ENCODE data around the gene IREB2.

IREB2 gene

DNA sequence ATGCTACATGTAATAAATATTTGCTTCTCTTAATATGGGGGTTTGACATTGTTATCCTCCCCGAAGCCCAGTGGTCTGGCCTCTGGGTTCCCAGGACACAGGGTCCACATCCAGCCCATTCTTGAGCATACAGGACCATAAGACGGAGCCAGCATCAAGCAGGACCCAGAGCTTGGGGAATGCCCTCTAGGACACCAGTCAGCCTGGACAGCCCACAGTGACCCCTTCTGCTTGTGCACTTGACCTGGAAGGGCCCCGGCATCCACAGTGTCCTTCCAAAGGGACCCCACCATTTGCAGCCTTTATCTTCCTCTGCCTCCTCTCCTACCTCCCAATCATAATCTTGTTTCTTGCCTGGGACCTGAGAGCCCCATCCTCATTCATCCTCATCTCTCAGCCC is 46.2 kb upstream of the IREB2 start:
- in situ Hi-C loops (cut with MboI; ENCODE audit: low pct_unique_long_range_greater_than_20kb, low sequenced_read_pairs, unreplicated experiment): no loop called here
- DNase-seq (ENCODE audit: low spot score): no peak
- TF ChIP-seq, protein P1, sequence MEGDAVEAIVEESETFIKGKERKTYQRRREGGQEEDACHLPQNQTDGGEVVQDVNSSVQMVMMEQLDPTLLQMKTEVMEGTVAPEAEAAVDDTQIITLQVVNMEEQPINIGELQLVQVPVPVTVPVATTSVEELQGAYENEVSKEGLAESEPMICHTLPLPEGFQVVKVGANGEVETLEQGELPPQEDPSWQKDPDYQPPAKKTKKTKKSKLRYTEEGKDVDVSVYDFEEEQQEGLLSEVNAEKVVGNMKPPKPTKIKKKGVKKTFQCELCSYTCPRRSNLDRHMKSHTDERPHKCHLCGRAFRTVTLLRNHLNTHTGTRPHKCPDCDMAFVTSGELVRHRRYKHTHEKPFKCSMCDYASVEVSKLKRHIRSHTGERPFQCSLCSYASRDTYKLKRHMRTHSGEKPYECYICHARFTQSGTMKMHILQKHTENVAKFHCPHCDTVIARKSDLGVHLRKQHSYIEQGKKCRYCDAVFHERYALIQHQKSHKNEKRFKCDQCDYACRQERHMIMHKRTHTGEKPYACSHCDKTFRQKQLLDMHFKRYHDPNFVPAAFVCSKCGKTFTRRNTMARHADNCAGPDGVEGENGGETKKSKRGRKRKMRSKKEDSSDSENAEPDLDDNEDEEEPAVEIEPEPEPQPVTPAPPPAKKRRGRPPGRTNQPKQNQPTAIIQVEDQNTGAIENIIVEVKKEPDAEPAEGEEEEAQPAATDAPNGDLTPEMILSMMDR (IDR thresholded peaks at IDR 0.05; ENCODE audit: extremely low read depth, insufficient read depth, missing control alignments): no peak

DNA sequence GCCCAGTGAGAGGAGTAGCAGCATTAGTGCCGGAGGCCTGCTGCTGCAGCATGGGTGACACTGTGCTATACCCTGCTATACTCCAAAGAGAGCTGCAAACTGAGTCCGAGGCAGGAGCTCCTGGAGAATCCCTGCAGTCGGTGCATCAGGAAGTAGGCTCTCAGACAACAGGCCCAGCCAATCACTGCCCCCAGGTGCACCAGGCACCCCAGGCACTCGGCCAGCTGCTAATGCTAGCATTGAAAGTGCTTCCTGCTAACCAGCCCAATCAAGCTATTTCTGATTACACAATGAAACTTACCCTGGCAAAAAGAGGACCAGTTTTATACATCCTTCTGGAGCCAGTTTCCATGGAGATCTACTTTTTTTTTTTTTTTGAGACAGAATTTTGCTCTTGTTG is 45.6 kb upstream of the IREB2 start:
- no peak for DNase-seq (ENCODE audit: low spot score)
- in situ Hi-C loops (cut with MboI; ENCODE audit: low pct_unique_long_range_greater_than_20kb, low sequenced_read_pairs, unreplicated experiment): no loop called here
- TF ChIP-seq, protein P1 (IDR thresholded peaks at IDR 0.05; ENCODE audit: extremely low read depth, insufficient read depth, missing control alignments): no peak

GRCh38 chr15:78393137-78393536 is 44.9 kb upstream of the IREB2 start:
- in situ Hi-C loops (cut with MboI; ENCODE audit: low pct_unique_long_range_greater_than_20kb, low sequenced_read_pairs, unreplicated experiment): no loop called here
- no peak for DNase-seq (ENCODE audit: low spot score)
- TF ChIP-seq, protein P1 (IDR thresholded peaks at IDR 0.05; ENCODE audit: extremely low read depth, insufficient read depth, missing control alignments): no peak

DNA sequence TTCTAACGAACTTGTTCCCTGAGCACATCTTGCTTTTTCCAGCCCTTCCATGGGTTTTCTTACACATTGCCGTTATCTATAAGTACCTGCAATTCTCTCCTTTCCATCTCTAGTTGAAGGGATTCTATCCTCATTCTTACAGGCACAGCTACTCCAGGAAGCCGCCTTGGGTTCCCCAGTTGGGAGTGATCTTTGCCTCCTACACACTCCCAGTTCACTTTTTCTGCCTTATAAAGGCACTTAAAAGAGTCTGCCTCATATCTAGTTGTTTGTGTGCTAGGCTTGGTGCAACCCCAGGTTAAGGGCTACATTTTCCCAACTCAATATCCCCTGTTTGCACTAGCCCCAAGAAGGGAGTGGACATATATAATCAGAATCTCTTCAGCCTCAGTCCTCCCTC is 44.0 kb upstream of the IREB2 start:
- TF ChIP-seq, protein P1 (IDR thresholded peaks at IDR 0.05; ENCODE audit: extremely low read depth, insufficient read depth, missing control alignments): no peak
- in situ Hi-C loops (cut with MboI; ENCODE audit: low pct_unique_long_range_greater_than_20kb, low sequenced_read_pairs, unreplicated experiment): no loop called here

GRCh38 chr15:78394981-78395616 is 42.9 kb upstream of the IREB2 start:
- DNase-seq (ENCODE audit: low spot score): no peak
- in situ Hi-C loops (cut with MboI; ENCODE audit: low pct_unique_long_range_greater_than_20kb, low sequenced_read_pairs, unreplicated experiment): no loop called here
- TF ChIP-seq, protein P1 (IDR thresholded peaks at IDR 0.05; ENCODE audit: extremely low read depth, insufficient read depth, missing control alignments): no peak

More for the DNA sequence above, 44.0 kb upstream of the IREB2 start:
- no peak for DNase-seq (ENCODE audit: low spot score)

GRCh38 chr15:78396186-78396814 is 41.7 kb upstream of the IREB2 start:
- in situ Hi-C loops (cut with MboI; ENCODE audit: low pct_unique_long_range_greater_than_20kb, low sequenced_read_pairs, unreplicated experiment): no loop called here

More at GRCh38 chr15:78396186-78396814, 41.7 kb upstream of the IREB2 start:
- DNase-seq (ENCODE audit: low spot score): no peak
- TF ChIP-seq, protein P1 (IDR thresholded peaks at IDR 0.05; ENCODE audit: extremely low read depth, insufficient read depth, missing control alignments): no peak

Data from GM13977 (cell line).